GM12864 (cell line): ENCODE results near the gene CLASP1.

ENCODE experiments used
- DNase-seq: peaks from one replicate; pipeline ENCODE4 v3.0.0-alpha.2; 2011; ENCODE audit warnings: low read depth
- H3K4me3 ChIP-seq: 2 replicates; pipeline ENCODE4 v1.5.1; 2011; ENCODE audit warnings: mild to moderate bottlenecking, low read depth, low read length, control low read depth
- TF ChIP-seq, protein P1 (sequence below): IDR thresholded peaks from 2 replicates; pipeline ENCODE4 v1.5.1; 2011; ENCODE audit warnings: low read depth, mild to moderate bottlenecking, moderate library complexity, low read length, control low read depth, inconsistent platforms; ENCODE audit errors: missing control alignments

Gene CLASP1

GRCh38 chr2:121490584-121491133 lies 158.6 kb downstream of the CLASP1 start:
- TF ChIP-seq, protein P1, sequence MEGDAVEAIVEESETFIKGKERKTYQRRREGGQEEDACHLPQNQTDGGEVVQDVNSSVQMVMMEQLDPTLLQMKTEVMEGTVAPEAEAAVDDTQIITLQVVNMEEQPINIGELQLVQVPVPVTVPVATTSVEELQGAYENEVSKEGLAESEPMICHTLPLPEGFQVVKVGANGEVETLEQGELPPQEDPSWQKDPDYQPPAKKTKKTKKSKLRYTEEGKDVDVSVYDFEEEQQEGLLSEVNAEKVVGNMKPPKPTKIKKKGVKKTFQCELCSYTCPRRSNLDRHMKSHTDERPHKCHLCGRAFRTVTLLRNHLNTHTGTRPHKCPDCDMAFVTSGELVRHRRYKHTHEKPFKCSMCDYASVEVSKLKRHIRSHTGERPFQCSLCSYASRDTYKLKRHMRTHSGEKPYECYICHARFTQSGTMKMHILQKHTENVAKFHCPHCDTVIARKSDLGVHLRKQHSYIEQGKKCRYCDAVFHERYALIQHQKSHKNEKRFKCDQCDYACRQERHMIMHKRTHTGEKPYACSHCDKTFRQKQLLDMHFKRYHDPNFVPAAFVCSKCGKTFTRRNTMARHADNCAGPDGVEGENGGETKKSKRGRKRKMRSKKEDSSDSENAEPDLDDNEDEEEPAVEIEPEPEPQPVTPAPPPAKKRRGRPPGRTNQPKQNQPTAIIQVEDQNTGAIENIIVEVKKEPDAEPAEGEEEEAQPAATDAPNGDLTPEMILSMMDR, result no peak
- DNase-seq, result no peak

DNA sequence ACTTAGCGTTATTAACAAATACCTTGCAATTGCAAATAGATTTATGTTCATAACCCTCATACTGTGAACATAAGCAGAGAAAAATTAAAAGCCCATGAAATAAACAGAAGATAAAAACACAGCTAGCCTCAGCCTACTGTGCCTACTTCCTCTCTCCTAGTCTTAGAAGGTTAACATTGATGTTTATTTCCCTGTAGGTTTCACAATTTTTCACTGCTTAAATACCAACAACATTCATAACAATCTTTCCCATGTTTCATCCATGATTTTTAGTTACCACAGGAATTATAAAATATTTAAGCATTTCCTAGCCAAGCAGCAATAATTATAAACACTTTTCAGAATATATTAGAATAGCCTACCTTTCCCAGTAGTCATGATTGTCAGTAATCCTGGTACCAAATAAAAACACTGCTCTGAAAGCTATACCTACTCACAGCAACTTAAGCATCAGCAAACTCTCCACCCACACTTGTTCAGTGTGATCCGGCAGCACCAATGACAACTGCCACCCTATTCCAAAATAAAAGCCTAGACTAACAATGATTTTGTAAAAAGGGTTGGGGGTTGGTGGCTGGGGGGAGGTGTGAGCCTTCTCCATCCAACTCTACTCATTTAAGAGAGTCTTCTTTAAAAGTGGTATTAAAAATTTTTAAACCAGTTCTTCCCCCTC lies 159.2 kb downstream of the CLASP1 start:
- TF ChIP-seq, protein P1, result no peak
- H3K4me3 ChIP-seq, result no peak overlapping the region
- no peak for DNase-seq

More at GRCh38 chr2:121490584-121491133, 158.6 kb downstream of the CLASP1 start:
- H3K4me3 ChIP-seq, result no peak overlapping the region

- TF ChIP-seq, protein P1, result no peak
- H3K4me3 ChIP-seq, result no peak overlapping the region
- no peak for DNase-seq
These were observed 160.0 kb downstream of the CLASP1 start for GRCh38 chr2:121489284-121489683.

- no peak overlapping the region for H3K4me3 ChIP-seq
- TF ChIP-seq, protein P1, result no peak
- DNase-seq, result no peak
These were observed 163.0 kb downstream of the CLASP1 start for GRCh38 chr2:121486191-121486790.

GRCh38 chr2:121485039-121485438 lies 164.2 kb downstream of the CLASP1 start:
- TF ChIP-seq, protein P1, result no peak
- DNase-seq, result no peak
- no peak overlapping the region for H3K4me3 ChIP-seq

DNA sequence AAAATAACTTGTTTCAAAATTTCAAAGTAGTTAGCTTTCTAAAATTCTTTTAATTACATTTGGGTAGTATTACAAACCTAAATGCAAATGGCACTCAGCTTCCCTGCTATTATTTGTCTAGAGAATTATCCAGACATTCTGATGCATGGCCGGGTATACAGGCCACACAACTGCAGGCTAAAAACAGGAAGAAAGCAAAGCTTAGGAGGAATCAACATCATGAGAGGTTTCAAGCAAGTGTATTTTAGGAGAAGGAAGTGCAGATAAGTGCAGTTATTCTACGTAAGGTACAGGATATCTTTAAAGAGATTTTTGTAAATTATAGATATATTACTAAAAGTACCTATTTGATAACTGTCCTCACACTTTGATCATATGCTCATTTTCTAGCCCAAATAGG lies 165.4 kb downstream of the CLASP1 start:
- no peak for DNase-seq
- TF ChIP-seq, protein P1, result no peak
- no peak overlapping the region for H3K4me3 ChIP-seq
